Muscle of leg (tissue), 16 donors: ENCODE measurements around the gene DNHD1. TPM values are rescaled to one million over a fixed set of nuclear protein-coding genes. Genes with fewer than 3 reads are reported as not detected.

Source experiments
- DNase-seq: peaks from one replicate; pipeline ENCODE4 v3.0.0; 2013
- H3K27ac ChIP-seq: one replicate; pipeline ENCODE4 v1.5.1; 2013; ENCODE audit warnings: mild to moderate bottlenecking, low read length, control low read depth
- H3K27me3 ChIP-seq: one replicate; pipeline ENCODE4 v1.6.1; 2013; ENCODE audit warnings: low read length; ENCODE audit not compliant: control insufficient read depth, insufficient read depth
- H3K36me3 ChIP-seq: one replicate; pipeline ENCODE4 v1.6.1; 2013; ENCODE audit warnings: low read length; ENCODE audit not compliant: control insufficient read depth, insufficient read depth
- H3K4me1 ChIP-seq: one replicate; pipeline ENCODE4 v1.6.1; 2013; ENCODE audit warnings: low read length; ENCODE audit not compliant: control insufficient read depth, insufficient read depth
- H3K4me3 ChIP-seq: one replicate; pipeline ENCODE4 v1.5.1; 2013; ENCODE audit warnings: low read length, control low read depth
- H3K9me3 ChIP-seq: replicated peaks from 2 replicates; pipeline ENCODE4 v1.6.1; 2013; ENCODE audit warnings: low read depth, low read length; ENCODE audit not compliant: control insufficient read depth
- WGBS: methylation state at CpG from one replicate; pipeline ENCODE4 v1.1.5; 2013; ENCODE audit warnings: missing lambda C conversion rate; ENCODE audit not compliant: insufficient coverage; 5-methylcytosine and 5-hydroxymethylcytosine counted together
- long read RNA-seq, 11 donors: transcript quantifications; one replicate each; lab custom pipeline, GENCODE V29; 2026
- polyA plus RNA-seq, 8 donors: library from polyadenylated mRNA; unstranded; fragments of 120-200 nt; gene quantifications; one replicate each; pipeline versions ENCODE4 v1.2.1 to v1.2.3, GENCODE V29; 2013; ENCODE audit warnings: inconsistent platforms in 1 of 8, low replicate concordance in 1 of 8; ENCODE audit not compliant: insufficient read length in 8 of 8, insufficient read depth in 1 of 8
- total RNA-seq: library from RNA; stranded (reverse); fragments of 120-200 nt; gene quantifications from one replicate; pipeline ENCODE4 v1.2.4, GENCODE V29; 2013

The DNHD1 gene
- total RNA-seq (4.1 TPM), polyA plus RNA-seq (10 to 100 TPM in 1 of 8 donors, 1 to 10 TPM in 7; 3.3 to 10.7 (median 6.7) TPM)
- long read RNA-seq, donor 1, result 0 reads
- long read RNA-seq, donor 2, result 0 reads
- long read RNA-seq, donor 3, partial matches to known transcripts, result 9 of 14 reads
- long read RNA-seq, donor 3, other reads (novel, unspliced or antisense), result 5 of 14 reads
- long read RNA-seq, donor 4, result 0 reads
- long read RNA-seq, donor 5, result 0 reads
- long read RNA-seq, donor 6, partial matches to known transcripts, result 5 of 12 reads
- long read RNA-seq, donor 6, other reads (novel, unspliced or antisense), result 7 of 12 reads
- long read RNA-seq, donor 7, partial matches to known transcripts, result 11 of 11 reads
- long read RNA-seq, donor 7, other reads (novel, unspliced or antisense), result 0 of 11 reads
- long read RNA-seq, donor 8, partial matches to known transcripts, result 0 of 5 reads
- long read RNA-seq, donor 8, other reads (novel, unspliced or antisense), result 5 of 5 reads
- long read RNA-seq, donor 9, result 0 reads
- long read RNA-seq, donor 10, result 0 reads
- long read RNA-seq, donor 11, partial matches to known transcripts, result 13 of 13 reads
- long read RNA-seq, donor 11, other reads (novel, unspliced or antisense), result 0 of 13 reads

DNA sequence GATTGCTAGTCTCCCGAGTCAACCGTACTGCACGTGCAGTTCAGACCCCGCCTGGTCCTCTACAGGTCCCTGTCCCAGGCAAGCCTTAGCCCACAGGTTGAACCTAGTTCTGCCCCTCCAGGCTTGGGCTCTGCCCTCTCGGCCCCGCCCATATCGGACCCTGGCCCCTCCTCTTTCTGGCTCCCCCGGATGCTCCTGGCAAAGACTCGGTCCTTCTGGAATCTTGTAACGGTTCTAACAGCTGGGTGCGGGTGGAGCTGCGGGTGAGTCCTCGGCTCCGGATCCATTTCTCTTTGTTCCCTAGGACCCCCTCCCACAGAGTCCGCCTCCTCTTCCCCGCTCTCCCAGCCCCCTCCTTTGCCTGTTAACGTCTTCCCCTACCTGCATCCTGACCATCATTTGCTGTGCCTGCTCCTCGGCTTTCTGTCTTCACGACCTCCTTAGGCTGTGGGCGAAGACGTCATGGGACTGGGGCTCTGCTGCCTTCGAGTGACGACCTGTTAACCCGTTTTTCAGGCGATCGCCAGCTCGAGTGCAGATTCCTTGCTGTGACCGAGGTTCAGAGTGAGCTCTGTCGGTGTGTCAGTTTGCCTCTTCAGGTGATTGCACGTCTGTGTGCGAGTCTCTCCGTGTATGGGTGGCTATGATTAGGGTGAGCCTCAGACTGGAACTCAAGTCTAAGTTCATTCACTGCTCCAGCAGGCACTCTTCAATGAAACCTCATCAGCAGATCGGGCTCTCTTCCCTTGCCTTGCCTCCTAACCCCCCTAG, at the start of gene DNHD1:
DNHD1 (plus strand) TSS at position 212 of the 771 bp plus-strand sequence. CDS start 936 bp downstream, outside the sequence.
- H3K36me3 ChIP-seq, result peaks cover 17% of the 10 kb centered on the region
- H3K4me3 ChIP-seq, result no peak within 1 kb of the TSS
- DNase-seq, result peak; percentile 41
- H3K27me3 ChIP-seq, result no peaks in the 10 kb centered on the region
- H3K4me1 ChIP-seq, result peaks cover 9% of the 10 kb centered on the region
- H3K9me3 ChIP-seq, result no peaks in the 10 kb centered on the region
- WGBS, result 28% methylated on average over 25 of the region's 33 CpGs
- no peak within 1 kb of the TSS for H3K27ac ChIP-seq

DNA sequence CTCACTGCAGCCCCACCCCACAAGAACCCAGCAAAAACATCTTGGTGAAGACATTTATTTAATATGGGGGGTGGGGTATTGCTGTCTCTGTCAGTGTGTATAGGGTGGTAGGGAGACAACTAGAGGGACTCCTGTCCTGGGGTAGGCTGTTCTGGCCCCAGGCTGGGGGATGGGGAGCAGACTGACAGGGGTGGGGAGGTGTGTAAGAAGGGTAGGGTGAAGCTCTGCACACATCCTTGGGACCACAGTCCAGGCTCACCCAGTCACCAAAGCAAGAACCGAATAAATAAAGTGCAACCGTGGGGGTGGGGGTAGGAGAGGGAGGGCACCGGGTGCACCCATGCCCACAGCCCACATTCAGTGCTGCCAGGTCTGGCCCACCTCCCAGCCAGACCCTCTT, 48.5 kb upstream of the DNHD1 start:
- no CpG with 5 or more reads among the region's 3 CpGs for WGBS
- Histone ChIP-seq H3K36me3 (peaks cover 54% of the 10 kb centered on the region), H3K27ac (no peak overlapping the region), H3K27me3 (no peaks in the 10 kb centered on the region), H3K4me3 (no peak overlapping the region), H3K9me3 (no peaks in the 10 kb centered on the region), H3K4me1 (no peaks in the 10 kb centered on the region)
- DNase-seq, result no peak

GRCh38 chr11:6452219-6452618, 44.9 kb upstream of the DNHD1 start:
- 75% methylated on average over 3 of the region's 3 CpGs for WGBS
- Histone ChIP-seq H3K27ac (no peak overlapping the region), H3K4me1 (no peaks in the 10 kb centered on the region), H3K9me3 (no peaks in the 10 kb centered on the region), H3K4me3 (no peak overlapping the region), H3K36me3 (peaks cover 90% of the 10 kb centered on the region), H3K27me3 (no peaks in the 10 kb centered on the region)
- no peak for DNase-seq

DNA sequence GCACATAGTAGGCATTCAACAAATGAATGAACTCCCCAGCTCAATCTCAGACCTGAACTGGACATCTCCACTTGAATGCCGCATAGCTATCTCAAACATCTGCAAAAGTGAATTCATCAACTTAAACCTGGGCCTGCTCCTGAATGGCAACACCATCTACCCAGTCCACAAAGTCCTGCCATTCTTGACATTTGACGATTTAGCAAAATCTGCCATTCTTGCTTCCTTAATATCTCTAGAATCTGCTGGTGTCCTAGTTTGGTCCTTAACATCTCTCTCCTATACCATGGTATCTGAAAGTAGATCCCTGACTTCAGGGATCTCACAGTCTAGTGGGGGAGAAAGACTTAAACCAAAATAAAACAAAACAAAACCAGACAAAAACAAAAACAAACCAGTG, 43.9 kb upstream of the DNHD1 start:
- WGBS, result 100% methylated on average over 1 of the region's 2 CpGs
- Histone ChIP-seq H3K27ac (no peak overlapping the region), H3K9me3 (no peaks in the 10 kb centered on the region), H3K4me1 (no peaks in the 10 kb centered on the region), H3K4me3 (no peak overlapping the region), H3K36me3 (peaks cover 90% of the 10 kb centered on the region), H3K27me3 (no peaks in the 10 kb centered on the region)
- no peak for DNase-seq

DNA sequence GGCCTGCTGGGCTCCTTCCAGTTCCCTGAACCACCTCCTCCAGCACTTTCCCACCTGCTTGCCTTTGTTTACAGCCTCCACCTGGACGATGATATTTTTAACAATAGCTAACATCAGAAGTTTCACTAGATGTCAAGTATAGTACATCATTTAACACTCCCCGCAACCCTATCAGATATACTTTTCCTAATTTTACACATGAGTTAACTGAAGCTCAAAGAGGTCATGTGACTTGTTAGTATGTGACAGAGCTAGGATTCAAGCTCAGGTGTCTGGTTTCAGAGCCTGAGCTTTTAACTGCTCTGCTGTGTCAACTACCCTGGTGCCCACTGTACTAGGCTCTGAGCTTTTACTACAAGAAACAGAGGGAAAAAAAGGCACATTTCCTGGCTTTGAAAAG, 42.0 kb upstream of the DNHD1 start:
- DNase-seq, result no peak
- Histone ChIP-seq H3K36me3 (peaks cover 84% of the 10 kb centered on the region), H3K4me1 (no peaks in the 10 kb centered on the region), H3K27ac (no peak overlapping the region), H3K9me3 (no peaks in the 10 kb centered on the region), H3K4me3 (no peak overlapping the region), H3K27me3 (no peaks in the 10 kb centered on the region)
- 83% methylated on average over 1 of the region's 2 CpGs for WGBS

DNA sequence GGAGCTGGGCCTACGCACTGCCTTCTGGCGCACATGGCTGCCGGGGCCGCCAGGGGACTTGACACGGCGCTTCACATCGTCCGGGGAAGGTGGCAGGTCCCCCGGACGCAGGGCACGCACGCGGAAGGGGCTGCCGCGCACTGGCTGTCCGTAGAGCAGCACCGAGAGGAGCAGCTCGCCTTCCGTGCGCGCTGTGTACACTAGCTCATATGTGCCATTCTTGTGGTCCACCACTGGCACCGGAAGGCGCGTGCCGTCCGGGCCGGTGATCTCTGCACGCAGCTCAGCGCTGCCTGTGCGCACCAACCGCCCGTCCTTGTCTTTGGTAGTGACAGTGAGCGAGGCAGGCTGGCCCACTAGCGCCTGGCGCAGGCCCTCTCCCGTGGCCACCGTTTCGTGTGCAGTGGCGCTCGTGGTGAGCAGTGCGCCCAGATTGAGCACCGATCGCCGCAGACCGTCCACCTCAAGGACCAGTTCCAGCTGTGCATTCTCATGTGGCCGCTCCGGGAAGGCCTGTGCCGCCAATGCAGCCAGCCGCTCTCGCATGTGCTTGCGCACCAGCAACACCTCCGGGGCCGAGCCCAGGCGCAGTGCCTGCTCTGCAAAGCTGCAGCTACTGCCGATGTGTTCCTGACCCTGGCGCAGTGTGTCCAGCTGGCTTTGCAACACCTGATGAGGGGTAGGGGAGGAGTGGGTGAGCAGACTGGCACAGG, 40.6 kb upstream of the DNHD1 start:
- H3K27me3 ChIP-seq, result no peaks in the 10 kb centered on the region
- H3K27ac ChIP-seq, result no peak overlapping the region
- H3K4me3 ChIP-seq, result no peak overlapping the region
- DNase-seq, result no peak
- peaks cover 76% of the 10 kb centered on the region for H3K36me3 ChIP-seq
- H3K4me1 ChIP-seq, result no peaks in the 10 kb centered on the region
- no peaks in the 10 kb centered on the region for H3K9me3 ChIP-seq
- WGBS, result 97% methylated on average over 56 of the region's 56 CpGs

GRCh38 chr11:6457581-6458320, 39.3 kb upstream of the DNHD1 start:
- 91% methylated on average over 19 of the region's 26 CpGs for WGBS
- H3K36me3 ChIP-seq, result peaks cover 66% of the 10 kb centered on the region
- no peak overlapping the region for H3K4me3 ChIP-seq
- no peaks in the 10 kb centered on the region for H3K27me3 ChIP-seq
- H3K4me1 ChIP-seq, result no peaks in the 10 kb centered on the region
- DNase-seq, result no peak
- no peaks in the 10 kb centered on the region for H3K9me3 ChIP-seq
- H3K27ac ChIP-seq, result no peak overlapping the region

GRCh38 chr11:6458352-6459098, 38.6 kb upstream of the DNHD1 start:
- Histone ChIP-seq H3K36me3 (peaks cover 65% of the 10 kb centered on the region), H3K4me1 (no peaks in the 10 kb centered on the region), H3K27me3 (no peaks in the 10 kb centered on the region), H3K9me3 (no peaks in the 10 kb centered on the region), H3K27ac (no peak overlapping the region), H3K4me3 (no peak overlapping the region)
- 91% methylated on average over 1 of the region's 2 CpGs for WGBS
- DNase-seq, result no peak

GRCh38 chr11:6459099-6459450, 38.0 kb upstream of the DNHD1 start:
- no peak overlapping the region for H3K4me3 ChIP-seq
- H3K27me3 ChIP-seq, result no peaks in the 10 kb centered on the region
- no peaks in the 10 kb centered on the region for H3K4me1 ChIP-seq
- H3K9me3 ChIP-seq, result no peaks in the 10 kb centered on the region
- H3K27ac ChIP-seq, result no peak overlapping the region
- peaks cover 66% of the 10 kb centered on the region for H3K36me3 ChIP-seq
- WGBS, result no CpG with 5 or more reads among the region's 1 CpG
- no peak for DNase-seq
